ENCODE results near the gene RAF1. TPM values are rescaled to one million over a fixed set of nuclear protein-coding genes. Genes with fewer than 3 reads are reported as not detected.
"Not testable (repeated sequence)": the region's sequence is repeated elsewhere in the genome, so short reads cannot be mapped to it uniquely, and the experiment has no call there.

Gene RAF1
- total RNA-seq, 1 donor from 2014 or later = 115 TPM

- Mint-ChIP-seq H3K9me3 (no peaks in the 10 kb centered on the region), H3K4me3 (no peak overlapping the region), H3K27ac (no peak overlapping the region), H3K4me1 (no peaks in the 10 kb centered on the region), H3K36me3 (no peaks in the 10 kb centered on the region), H3K27me3 (ENCODE audit: insufficient read depth, low read depth) (peaks cover 3% of the 10 kb centered on the region)
- no peak for DNase-seq (ENCODE audit: low spot score)
- no peaks in the 10 kb centered on the region for H3K4me1 ChIP-seq
- no peaks in the 10 kb centered on the region for H3F3A ChIP-seq (ENCODE audit: low read depth)
- H4K20me1 ChIP-seq (ENCODE audit: low read depth) = no peaks in the 10 kb centered on the region
- TF ChIP-seq CTCF (IDR thresholded peaks at IDR 0.05) (no peak), EZH2phosphoT487 (IDR thresholded peaks at IDR 0.05) (no peak), EZH2 (IDR thresholded peaks at IDR 0.05) (no peak)
- no peak overlapping the region for H2AFZ ChIP-seq (replicated peaks)
- no peak overlapping the region for H3K4me2 ChIP-seq
- no peak overlapping the region for H3K4me3 ChIP-seq
- H3K9me3 ChIP-seq (ENCODE audit: low read depth) = no peaks in the 10 kb centered on the region
- no peaks in the 10 kb centered on the region for H3K27me3 ChIP-seq
- no peak overlapping the region for H3K27ac ChIP-seq
- no peaks in the 10 kb centered on the region for H3K79me2 ChIP-seq (ENCODE audit: low read depth)
- no peaks in the 10 kb centered on the region for H3K36me3 ChIP-seq
- H3K9ac ChIP-seq = no peak overlapping the region
These were observed 42.1 kb upstream of the RAF1 start for GRCh38 chr3:12705981-12706380.

GRCh38 chr3:12705374-12705926 lies 41.5 kb upstream of the RAF1 start:
- H3K9me3 Mint-ChIP-seq = no peaks in the 10 kb centered on the region

GRCh38 chr3:12702501-12702900 lies 38.6 kb upstream of the RAF1 start:
- H3K4me1 ChIP-seq = no peaks in the 10 kb centered on the region
- H3K9ac ChIP-seq = no peak overlapping the region
- no peak overlapping the region for H2AFZ ChIP-seq (replicated peaks)
- DNase-seq (ENCODE audit: low spot score) = no peak
- H3F3A ChIP-seq (ENCODE audit: low read depth) = no peaks in the 10 kb centered on the region
- TF ChIP-seq CTCF (IDR thresholded peaks at IDR 0.05) (no peak), EZH2 (IDR thresholded peaks at IDR 0.05) (no peak), EZH2phosphoT487 (IDR thresholded peaks at IDR 0.05) (no peak)
- H3K9me3 Mint-ChIP-seq = no peaks in the 10 kb centered on the region
- H3K27ac ChIP-seq = no peak overlapping the region
- no peaks in the 10 kb centered on the region for H4K20me1 ChIP-seq (ENCODE audit: low read depth)
- H3K4me1 Mint-ChIP-seq = no peaks in the 10 kb centered on the region
- H3K4me3 ChIP-seq = no peak overlapping the region
- no peak overlapping the region for H3K4me2 ChIP-seq
- no peaks in the 10 kb centered on the region for H3K36me3 Mint-ChIP-seq
- H3K79me2 ChIP-seq (ENCODE audit: low read depth) = no peaks in the 10 kb centered on the region
- no peak overlapping the region for H3K4me3 Mint-ChIP-seq
- no peaks in the 10 kb centered on the region for H3K9me3 ChIP-seq (ENCODE audit: low read depth)
- no peaks in the 10 kb centered on the region for H3K36me3 ChIP-seq
- H3K27me3 ChIP-seq = no peaks in the 10 kb centered on the region
- no peak overlapping the region for H3K27ac Mint-ChIP-seq
- peaks cover 9% of the 10 kb centered on the region for H3K27me3 Mint-ChIP-seq (ENCODE audit: insufficient read depth, low read depth)

More at GRCh38 chr3:12705374-12705926, 41.5 kb upstream of the RAF1 start:
- H3K4me3 ChIP-seq = no peak overlapping the region
- TF ChIP-seq EZH2phosphoT487 (IDR thresholded peaks at IDR 0.05) (no peak), CTCF (IDR thresholded peaks at IDR 0.05) (no peak), EZH2 (IDR thresholded peaks at IDR 0.05) (no peak)
- H3K4me3 Mint-ChIP-seq = no peak overlapping the region
- no peak overlapping the region for H2AFZ ChIP-seq (replicated peaks)
- H3K36me3 Mint-ChIP-seq = no peaks in the 10 kb centered on the region
- no peaks in the 10 kb centered on the region for H3K36me3 ChIP-seq
- no peak overlapping the region for H3K4me2 ChIP-seq
- H3K9ac ChIP-seq = no peak overlapping the region
- H3K9me3 ChIP-seq (ENCODE audit: low read depth) = no peaks in the 10 kb centered on the region
- H3K79me2 ChIP-seq (ENCODE audit: low read depth) = no peaks in the 10 kb centered on the region
- DNase-seq (ENCODE audit: low spot score) = no peak
- H3K27ac Mint-ChIP-seq = no peak overlapping the region
- H4K20me1 ChIP-seq (ENCODE audit: low read depth) = no peaks in the 10 kb centered on the region
- H3K4me1 Mint-ChIP-seq = no peaks in the 10 kb centered on the region
- no peak overlapping the region for H3K27ac ChIP-seq
- H3K27me3 Mint-ChIP-seq (ENCODE audit: insufficient read depth, low read depth) = peaks cover 6% of the 10 kb centered on the region
- no peaks in the 10 kb centered on the region for H3K27me3 ChIP-seq
- H3K4me1 ChIP-seq = no peaks in the 10 kb centered on the region
- H3F3A ChIP-seq (ENCODE audit: low read depth) = no peaks in the 10 kb centered on the region

GRCh38 chr3:12701601-12702000 lies 37.7 kb upstream of the RAF1 start:
- not testable (repeated sequence) for H3K9me3 Mint-ChIP-seq; H4K20me1 ChIP-seq (ENCODE audit: low read depth); H3K4me1 Mint-ChIP-seq; H3K27me3 Mint-ChIP-seq (ENCODE audit: insufficient read depth, low read depth); H3K4me1 ChIP-seq; H3K4me3 Mint-ChIP-seq; H3K27me3 ChIP-seq; DNase-seq (ENCODE audit: low spot score); H3K4me3 ChIP-seq; H3K9ac ChIP-seq; H3F3A ChIP-seq (ENCODE audit: low read depth); H3K27ac Mint-ChIP-seq; H3K9me3 ChIP-seq (ENCODE audit: low read depth); H3K36me3 ChIP-seq; H3K79me2 ChIP-seq (ENCODE audit: low read depth); H2AFZ ChIP-seq (replicated peaks); H3K27ac ChIP-seq; H3K4me2 ChIP-seq; H3K36me3 Mint-ChIP-seq

Measured in neural progenitor cell (in vitro differentiated cells).